Natural killer cell (primary cell): ENCODE measurements around the gene CMTR1. TPM values are rescaled to one million over a fixed set of nuclear protein-coding genes. Genes with fewer than 3 reads are reported as not detected.

ENCODE experiments used
- ATAC-seq, 3 donors: fragments of 150-1000 bp in 2 of 3; fragments of 200-7000 bp in 1 of 3; cut with Tn5 transposase; 1 replicate in 1 of 3; 2 replicates in 2 of 3; pipeline ENCODE4 v1.10.0; 2021; ENCODE audit warnings: mild to moderate bottlenecking in 2 of 3, moderate library complexity in 2 of 3
- DNase-seq, 2 donors: peaks; one replicate each; pipeline versions ENCODE4 v3.0.0 to v3.0.0-alpha.2; 2013 to 2021; ENCODE audit warnings: mixed read lengths in 1 of 2
- H3K27ac ChIP-seq: one replicate; pipeline ENCODE4 v1.5.1; 2013; ENCODE audit warnings: mild to moderate bottlenecking, low read length
- H3K27me3 ChIP-seq: one replicate; pipeline ENCODE4 v1.6.1; 2013; ENCODE audit warnings: low read length; ENCODE audit not compliant: control insufficient read depth, insufficient read depth
- H3K36me3 ChIP-seq: one replicate; pipeline ENCODE4 v1.6.1; 2013; ENCODE audit warnings: low read length; ENCODE audit not compliant: control insufficient read depth, insufficient read depth
- H3K4me1 ChIP-seq: one replicate; pipeline ENCODE4 v1.6.1; 2013; ENCODE audit warnings: low read length; ENCODE audit not compliant: control insufficient read depth, insufficient read depth
- H3K4me3 ChIP-seq: one replicate; pipeline ENCODE4 v1.5.1; 2013; ENCODE audit warnings: low read length
- H3K9me3 ChIP-seq: one replicate; pipeline ENCODE4 v1.6.1; 2013; ENCODE audit warnings: low read length; ENCODE audit not compliant: control insufficient read depth, insufficient read depth
- H3K27ac Mint-ChIP-seq, 2 donors: one replicate each; pipeline ENCODE4 v1.8.0; 2022; ENCODE audit warnings: mild to moderate bottlenecking in 2 of 2, mixed read lengths in 2 of 2, moderate library complexity in 1 of 2
- H3K27me3 Mint-ChIP-seq, 2 donors: one replicate each; pipeline ENCODE4 v1.8.0; 2022; ENCODE audit warnings: low read depth in 2 of 2, mixed read lengths in 2 of 2
- H3K36me3 Mint-ChIP-seq: one replicate; pipeline ENCODE4 v1.8.0; 2022; ENCODE audit warnings: mixed read lengths
- H3K4me1 Mint-ChIP-seq, 2 donors: one replicate each; pipeline ENCODE4 v1.8.0; 2022; ENCODE audit warnings: mixed read lengths in 2 of 2
- H3K4me3 Mint-ChIP-seq: one replicate; pipeline ENCODE4 v1.8.0; 2022; ENCODE audit warnings: mild to moderate bottlenecking, moderate library complexity, mixed read lengths
- H3K9me3 Mint-ChIP-seq, 2 donors: one replicate each; pipeline ENCODE4 v1.8.0; 2022; ENCODE audit warnings: mixed read lengths in 2 of 2
- CTCF ChIP-seq: fragments of 200-600 bp; IDR thresholded peaks from one replicate; pipeline ENCODE4 v1.8.0; 2022; ENCODE audit warnings: antibody characterized with exemption
- WGBS: methylation state at CpG from one replicate; pipeline ENCODE4 v1.1.7; 2013; ENCODE audit warnings: missing lambda C conversion rate; ENCODE audit not compliant: insufficient coverage; 5-methylcytosine and 5-hydroxymethylcytosine counted together
- intact Hi-C: fragments of 100-400 bp; cut with micrococcal nuclease; formaldehyde crosslinking; loops from one replicate; pipeline ENCODE4 v1.14.2; 2022
- total RNA-seq, 4 donors: library from RNA; stranded (reverse); fragments of 120-200 nt in 1 of 4; gene quantifications; one replicate each; pipeline versions ENCODE4 v1.2.3 to v1.2.4, GENCODE V29; 2013 to 2022

Gene CMTR1
- total RNA-seq, 3 donors from 2014 or later (not counting 1 experiment from before 2014, with no cell fraction given), result 85.0 to 111 (median 94.7) TPM

GRCh38 chr6:37512400-37513011 lies 79.5 kb downstream of the CMTR1 start:
- H3K36me3 Mint-ChIP-seq, result no peaks in the 10 kb centered on the region
- DNase-seq (no peak), ATAC-seq (no peak)
- peaks cover 0 to 9% of the 10 kb centered on the region in 2 donors for H3K27me3 Mint-ChIP-seq
- no peak for TF ChIP-seq CTCF
- Histone ChIP-seq H3K27ac (no peak overlapping the region), H3K27me3 (no peaks in the 10 kb centered on the region), H3K9me3 (no peaks in the 10 kb centered on the region), H3K4me3 (no peak overlapping the region), H3K36me3 (no peaks in the 10 kb centered on the region), H3K4me1 (peaks cover 58% of the 10 kb centered on the region)
- no peak overlapping the region for H3K4me3 Mint-ChIP-seq
- intact Hi-C loops, result no loop called here
- H3K9me3 Mint-ChIP-seq, result no peaks in the 10 kb centered on the region
- peak overlapping the region in 1 of 2 donors; percentile 63 for H3K27ac Mint-ChIP-seq
- peaks cover 43 to 56% of the 10 kb centered on the region in 2 donors for H3K4me1 Mint-ChIP-seq
- WGBS, result 85% methylated on average over 11 of the region's 12 CpGs

GRCh38 chr6:37513155-37513554 lies 80.1 kb downstream of the CMTR1 start:
- Histone ChIP-seq H3K27ac (no peak overlapping the region), H3K4me3 (no peak overlapping the region), H3K9me3 (no peaks in the 10 kb centered on the region), H3K27me3 (no peaks in the 10 kb centered on the region), H3K36me3 (no peaks in the 10 kb centered on the region), H3K4me1 (peaks cover 61% of the 10 kb centered on the region)
- Mint-ChIP-seq H3K27me3 (peaks cover 0 to 9% of the 10 kb centered on the region in 2 donors), H3K27ac (peak overlapping the region; percentile 29 to 63), H3K4me1 (peaks cover 45 to 59% of the 10 kb centered on the region in 2 donors), H3K36me3 (no peaks in the 10 kb centered on the region), H3K9me3 (no peaks in the 10 kb centered on the region), H3K4me3 (peak overlapping the region; percentile 17)
- no peak for DNase-seq
- no peak for TF ChIP-seq CTCF
- WGBS, result 71% methylated on average over 9 of the region's 9 CpGs
- intact Hi-C loops, result no loop called here
- no peak for ATAC-seq

- ATAC-seq (no peak), DNase-seq (no peak)
- Mint-ChIP-seq H3K36me3 (no peaks in the 10 kb centered on the region), H3K4me1 (peaks cover 45 to 59% of the 10 kb centered on the region in 2 donors), H3K27me3 (peaks cover 0 to 9% of the 10 kb centered on the region in 2 donors), H3K4me3 (peak overlapping the region; percentile 17), H3K27ac (peak overlapping the region; percentile 29 to 63), H3K9me3 (no peaks in the 10 kb centered on the region)
- H3K36me3 ChIP-seq, result no peaks in the 10 kb centered on the region
- no peak overlapping the region for H3K27ac ChIP-seq
- intact Hi-C loops, result no loop called here
- peaks cover 61% of the 10 kb centered on the region for H3K4me1 ChIP-seq
- H3K9me3 ChIP-seq, result no peaks in the 10 kb centered on the region
- TF ChIP-seq CTCF, result no peak
- 85% methylated on average over 10 of the region's 10 CpGs for WGBS
- no peak overlapping the region for H3K4me3 ChIP-seq
- H3K27me3 ChIP-seq, result no peaks in the 10 kb centered on the region
Measured at GRCh38 chr6:37513576-37513975, 80.6 kb downstream of the CMTR1 start.

- Histone ChIP-seq H3K4me1 (peaks cover 68% of the 10 kb centered on the region), H3K4me3 (no peak overlapping the region), H3K27me3 (no peaks in the 10 kb centered on the region), H3K27ac (peak overlapping the region; percentile 92), H3K9me3 (no peaks in the 10 kb centered on the region), H3K36me3 (no peaks in the 10 kb centered on the region)
- 72% methylated on average over 5 of the region's 5 CpGs for WGBS
- peaks cover 0 to 9% of the 10 kb centered on the region in 2 donors for H3K27me3 Mint-ChIP-seq
- no peaks in the 10 kb centered on the region for H3K9me3 Mint-ChIP-seq
- no peak overlapping the region for H3K4me3 Mint-ChIP-seq
- DNase-seq, result peak in 1 of 2 donors; percentile 66
- peak overlapping the region; percentile 90 to 96 for H3K27ac Mint-ChIP-seq
- TF ChIP-seq CTCF, result no peak
- peaks cover 52 to 66% of the 10 kb centered on the region in 2 donors for H3K4me1 Mint-ChIP-seq
- intact Hi-C loops, result no loop called here
- peak in 1 of 3 donors; percentile 11 for ATAC-seq
- no peaks in the 10 kb centered on the region for H3K36me3 Mint-ChIP-seq
Measured at GRCh38 chr6:37514321-37514771, 81.3 kb downstream of the CMTR1 start.
